GM12878 (cell line): ENCODE data around the gene HS6ST3. TPM values are rescaled to one million over a fixed set of nuclear protein-coding genes. Genes with fewer than 3 reads are reported as not detected.

Experiments
- ATAC-seq: fragments of 200-7000 bp; cut with Tn5 transposase; 3 replicates; pipeline ENCODE4 v1.9.1; 2020; ENCODE audit warnings: mild to moderate bottlenecking, moderate library complexity
- BruUV-seq: library from RNA; stranded (reverse); fragments of 400-500 nt; replicated peaks from 2 replicates; lab custom pipeline; 2021; lab: Mats Ljungman, UMichigan
- CTCF ChIA-PET: fragments of 300-600 bp; sonication (Branson Sonifier 250); formaldehyde crosslinking; extraction: SDS; loops from one replicate; lab custom pipeline; 2021; ENCODE audit warnings: inconsistent platforms; lab: Yijun Ruan, JAX
- POLR2A ChIA-PET: fragments of 350-600 bp; formaldehyde crosslinking; extraction: SDS; loops from one replicate; lab custom pipeline; 2021; ENCODE audit warnings: inconsistent platforms; lab: Charles Lee
- RAD21 ChIA-PET: fragments of 300-600 bp; sonication (Branson Sonifier 250); formaldehyde crosslinking; loops from one replicate; lab custom pipeline; 2023; ENCODE audit warnings: antibody characterized with exemption; ENCODE audit not compliant: unreplicated experiment; lab: Charles Lee
- SMC1A ChIA-PET: fragments of 300-600 bp; sonication (Branson Sonifier 250); formaldehyde crosslinking; loops from one replicate; lab custom pipeline; 2023; ENCODE audit not compliant: unreplicated experiment, uncharacterized antibody; lab: Charles Lee
- DNase-seq: peaks from one replicate; pipeline ENCODE4 v3.0.0-alpha.2; 2011; ENCODE audit warnings: low read depth, low spot score
- FAIRE-seq: peaks from 3 replicates; lab custom pipeline; 2011; peaks lifted over from hg19 to GRCh38; lab: Jason Lieb, UNC
- H2AFZ ChIP-seq: 2 replicates; pipeline ENCODE4 v1.6.0; 2011; ENCODE audit warnings: low read depth, low read length, control low read depth; ENCODE audit not compliant: control insufficient read depth
- H3K27ac ChIP-seq: 2 replicates; pipeline ENCODE4 v1.5.1; 2011; ENCODE audit warnings: control low read depth; ENCODE audit not compliant: control insufficient read depth, insufficient read depth
- H3K27me3 ChIP-seq, 2 experiments: replicated peaks in 1 of 2; 2 replicates each; pipeline versions ENCODE4 v1.6.0 to v1.6.1; 2011; ENCODE audit warnings: low read length in 1 of 2; ENCODE audit not compliant: control insufficient read depth in 2 of 2, insufficient read depth in 2 of 2
- H3K36me3 ChIP-seq, 2 experiments: 2 replicates each; pipeline ENCODE4 v1.5.1; 2011; ENCODE audit warnings: low read length in 1 of 2; ENCODE audit not compliant: control insufficient read depth in 2 of 2, insufficient read depth in 2 of 2
- H3K4me1 ChIP-seq: 2 replicates; pipeline ENCODE4 v1.6.1; 2011; ENCODE audit warnings: mild to moderate bottlenecking, low read length, moderate library complexity, mixed read lengths; ENCODE audit not compliant: control insufficient read depth, insufficient read depth
- H3K4me2 ChIP-seq: 2 replicates; pipeline ENCODE4 v1.6.0; 2011; ENCODE audit warnings: control low read depth; ENCODE audit not compliant: control insufficient read depth, insufficient read depth
- H3K4me3 ChIP-seq: fragments of 200-600 bp; sonication (generic); 2 replicates; pipeline ENCODE4 v1.5.1; 2016
- H3K79me2 ChIP-seq: 2 replicates; pipeline ENCODE4 v1.6.0; 2011; ENCODE audit warnings: low read length; ENCODE audit not compliant: control insufficient read depth, insufficient read depth
- H3K9ac ChIP-seq: 2 replicates; pipeline ENCODE4 v1.8.0; 2011; ENCODE audit warnings: low read length, control low read depth, mixed read lengths; ENCODE audit not compliant: control insufficient read depth, insufficient read depth
- H3K9me3 ChIP-seq: replicated peaks from 3 replicates; pipeline ENCODE4 v1.5.1; 2011; ENCODE audit warnings: mild to moderate bottlenecking, low read length; ENCODE audit not compliant: control insufficient read depth, insufficient read depth
- H4K20me1 ChIP-seq: 2 replicates; pipeline ENCODE4 v1.6.0; 2011; ENCODE audit not compliant: control insufficient read depth, insufficient read depth
- ATF2 ChIP-seq: IDR thresholded peaks from 2 replicates; pipeline ENCODE4 v1.6.1; 2012; ENCODE audit warnings: low read length, inconsistent platforms
- CBX3 ChIP-seq: fragments of 200-600 bp; sonication (generic); IDR thresholded peaks from 2 replicates; pipeline ENCODE4 v1.6.1; 2016; ENCODE audit warnings: low read depth, borderline replicate concordance
- CTCF ChIP-seq, 3 experiments: IDR thresholded peaks in 2 of 3; conservative IDR thresholded peaks in 1 of 3; 2 replicates each; pipeline ENCODE4 v1.5.1; 2011; ENCODE audit warnings: low read depth in 3 of 3, low read length in 3 of 3, mild to moderate bottlenecking in 3 of 3, control low read depth in 2 of 3, moderate library complexity in 2 of 3, inconsistent platforms in 1 of 3, mixed read lengths in 1 of 3; ENCODE audit not compliant: control insufficient read depth in 2 of 3, insufficient read depth in 1 of 3; ENCODE audit errors: extremely low read depth in 1 of 3
- E2F4 ChIP-seq: IDR thresholded peaks from 2 replicates; pipeline ENCODE4 v1.6.1; 2012; ENCODE audit warnings: low read depth, low read length, improper control_type of control experiment
- E4F1 ChIP-seq: fragments of 450-650 bp; IDR thresholded peaks from 2 replicates; pipeline ENCODE4 v1.6.1; 2018; ENCODE audit warnings: borderline replicate concordance, mild to moderate bottlenecking; ENCODE audit not compliant: partially characterized antibody
- GATAD2B ChIP-seq: fragments of 450-650 bp; conservative IDR thresholded peaks from 2 replicates; pipeline ENCODE4 v1.6.1; 2017; ENCODE audit warnings: low read depth, mild to moderate bottlenecking, moderate library complexity
- HCFC1 ChIP-seq: fragments of 150-350 bp; IDR thresholded peaks from 2 replicates; pipeline ENCODE4 v1.6.1; 2014; ENCODE audit warnings: low read length
- KDM1A ChIP-seq: fragments of 200-600 bp; sonication (generic); IDR thresholded peaks from 2 replicates; pipeline ENCODE4 v1.6.1; 2016; ENCODE audit warnings: borderline replicate concordance
- MAX ChIP-seq: IDR thresholded peaks from 2 replicates; pipeline ENCODE4 v1.6.1; 2012; ENCODE audit warnings: low read depth, low read length, improper control_type of control experiment
- NFXL1 ChIP-seq: fragments of 450-650 bp; IDR thresholded peaks from 2 replicates; pipeline ENCODE4 v1.6.1; 2017; ENCODE audit warnings: antibody characterized with exemption, mild to moderate bottlenecking, borderline replicate concordance
- SMARCA5 ChIP-seq: fragments of 450-650 bp; IDR thresholded peaks from 2 replicates; pipeline ENCODE4 v1.6.1; 2017; ENCODE audit warnings: mild to moderate bottlenecking
- ZBTB11 ChIP-seq: fragments of 450-650 bp; formaldehyde crosslinking; IDR thresholded peaks from 2 replicates; pipeline ENCODE4 v1.5.0; 2022; ENCODE audit warnings: mild to moderate bottlenecking, missing genetic modification characterization
- WGBS: methylation state at CpG from one replicate; pipeline ENCODE4 v1.1.6; 2016; ENCODE audit warnings: low lambda C conversion rate; ENCODE audit not compliant: insufficient replicate concordance, insufficient coverage; ENCODE audit errors: missing lambda C conversion rate; 5-methylcytosine and 5-hydroxymethylcytosine counted together
- in situ Hi-C: fragments of 300-500 bp; cut with MboI; formaldehyde crosslinking; loops from 9 replicates; pipeline ENCODE4 v1.14.3; 2018; ENCODE audit warnings: mixed read lengths
- intact Hi-C: fragments of 100-400 bp; cut with micrococcal nuclease; formaldehyde crosslinking; loops from one replicate; pipeline ENCODE4 v1.14.2; 2022; ENCODE audit not compliant: unreplicated experiment
- polyA plus RNA-seq, 11 experiments: library from polyadenylated mRNA; depleted of rRNA in 4 of 11; unstranded in 6 of 11; stranded (reverse) in 5 of 11; fragments of >200 nt; fragmentation: Nextera tagmentation in 4 of 11; fragmentation: Illumina TruSeq in 1 of 11; extraction: Ambion mirVana in 4 of 11; extraction: Trizol in 1 of 11; gene quantifications; 1 replicate in 1 of 11; 2 replicates in 10 of 11; pipeline versions ENCODE4 v1.2.1 to v1.2.3, GENCODE V29; 2011 to 2016; ENCODE audit warnings: inconsistent platforms in 2 of 11, missing spikeins in 2 of 11, low read depth in 1 of 11
- total RNA-seq, 4 experiments: library from RNA; depleted of rRNA in 3 of 4; stranded (reverse); fragments of >200 nt in 3 of 4; fragmentation: Illumina TruSeq in 1 of 4; extraction: Trizol in 1 of 4; gene quantifications; 2 replicates each; pipeline versions ENCODE4 v1.2.1 to v1.2.3, GENCODE V29; 2013 to 2021

The HS6ST3 gene
- total and polyA plus RNA-seq, 10 of the 15 experiments (the other 5 are each of a cell fraction or from before 2014, with no cell fraction given): under 0.01 to 2.9 TPM; not detected in 8

- TF ChIP-seq E4F1 (no peak), GATAD2B (no peak), NFXL1 (no peak), CBX3 (no peak), MAX (no peak), CTCF (IDR thresholded peaks at IDR 0.05 in 2 of 3, conservative IDR thresholded peaks at IDR 0.05 in 1 of 3; ENCODE audit: control insufficient read depth in 2 of 3, extremely low read depth in 1 of 3, insufficient read depth in 1 of 3, low read depth in 3 of 3, low read length in 3 of 3) (no peak), KDM1A (no peak)
- TF ChIP-seq, all 136 proteins: peak for 0
Measured at GRCh38 chr13:96248996-96249395, 159.1 kb downstream of the HS6ST3 start (continued).

- in situ Hi-C loops (no loop called here), intact Hi-C loops (no loop called here)
- no peaks in the 10 kb centered on the region for H3K27me3 ChIP-seq
- no peak overlapping the region for H2AFZ ChIP-seq
- CTCF ChIA-PET: no interaction called here
- SMC1A ChIA-PET: interaction anchor here (1.0 kb wide), 1 partner anchor 12 kb away, joined by 3 read pairs; no protein-coding TSS in a partner anchor
- H3K79me2 ChIP-seq: no peaks in the 10 kb centered on the region
- no peaks in the 10 kb centered on the region for H4K20me1 ChIP-seq
- no peak overlapping the region for H3K9ac ChIP-seq
- no peak for ATAC-seq
- no peaks in the 10 kb centered on the region for H3K36me3 ChIP-seq
- WGBS: 32% methylated on average over 4 of the region's 4 CpGs
- H3K4me2 ChIP-seq: no peak overlapping the region
- FAIRE-seq: no peak
- H3K27ac ChIP-seq: no peak overlapping the region
- RAD21 ChIA-PET: no interaction called here
- H3K9me3 ChIP-seq: no peaks in the 10 kb centered on the region
- no peak overlapping the region for H3K4me3 ChIP-seq
- no TSS peak for BruUV-seq
- H3K4me1 ChIP-seq: no peaks in the 10 kb centered on the region
- DNase-seq: no peak
- POLR2A ChIA-PET: no interaction called here
- no peak for TF ChIP-seq HCFC1
- TF ChIP-seq ATF2: no peak
- no peak for TF ChIP-seq SMARCA5
- TF ChIP-seq E2F4: no peak
- no peak for TF ChIP-seq ZBTB11 (CRISPR knock-in tag)
Measured at GRCh38 chr13:96252903-96253302, 163.0 kb downstream of the HS6ST3 start.
